LoVo (cell line): ENCODE measurements around the gene RIMS4.

Experiments
- DNase-seq: peaks from one replicate; pipeline ENCODE4 v3.0.0-alpha.2; 2016; ENCODE audit warnings: low spot score

The RIMS4 gene

GRCh38 chr20:44739942-44740341 is 70.4 kb downstream of the RIMS4 start:
- no peak for DNase-seq

- peak; percentile 42 for DNase-seq
These were observed 71.4 kb downstream of the RIMS4 start for GRCh38 chr20:44738813-44739477.

- no peak for DNase-seq
These were observed 73.2 kb downstream of the RIMS4 start for GRCh38 chr20:44737116-44737515.

- DNase-seq: peak; percentile 30
These were observed 74.0 kb downstream of the RIMS4 start for GRCh38 chr20:44736170-44737021.

- no peak for DNase-seq
These were observed 74.6 kb downstream of the RIMS4 start for GRCh38 chr20:44735816-44736169.

GRCh38 chr20:44734938-44735337 is 75.4 kb downstream of the RIMS4 start:
- DNase-seq: peak; percentile 48

- peak; percentile 55 for DNase-seq
These were observed 76.8 kb downstream of the RIMS4 start for GRCh38 chr20:44733341-44734069.

GRCh38 chr20:44732327-44732726 is 78.0 kb downstream of the RIMS4 start:
- DNase-seq: no peak

GRCh38 chr20:44731657-44732056 is 78.7 kb downstream of the RIMS4 start:
- no peak for DNase-seq

GRCh38 chr20:44730441-44730840 is 79.9 kb downstream of the RIMS4 start:
- DNase-seq: peak; percentile 67

- peak; percentile 90 for DNase-seq
These were observed 81.4 kb downstream of the RIMS4 start for GRCh38 chr20:44728801-44729443.

- no peak for DNase-seq
These were observed 82.7 kb downstream of the RIMS4 start for GRCh38 chr20:44727651-44728050.

- DNase-seq: no peak
These were observed 83.3 kb downstream of the RIMS4 start for GRCh38 chr20:44727039-44727438.

- DNase-seq: no peak
These were observed 84.5 kb downstream of the RIMS4 start for GRCh38 chr20:44725837-44726236.

- no peak for DNase-seq
These were observed 85.8 kb downstream of the RIMS4 start for GRCh38 chr20:44724423-44725091.

- DNase-seq: no peak
These were observed 86.5 kb downstream of the RIMS4 start for GRCh38 chr20:44723798-44724362.

- no peak for DNase-seq
These were observed 87.0 kb downstream of the RIMS4 start for GRCh38 chr20:44723391-44723790.

GRCh38 chr20:44722990-44723389 is 87.4 kb downstream of the RIMS4 start:
- DNase-seq: no peak

- DNase-seq: no peak
These were observed 88.6 kb downstream of the RIMS4 start for GRCh38 chr20:44721785-44722054.

- DNase-seq: peak; percentile 61
These were observed 89.2 kb downstream of the RIMS4 start for GRCh38 chr20:44720997-44721784.

- DNase-seq: peak; percentile 31
These were observed 89.7 kb downstream of the RIMS4 start for GRCh38 chr20:44720621-44720996.
